Activated naive CD4-positive, alpha-beta T cell treated with anti-CD3 and anti-CD28 coated beads for 36 hours (primary cell): ENCODE results near the gene KRTAP4-11. TPM values are rescaled to one million over a fixed set of nuclear protein-coding genes. Genes with fewer than 3 reads are reported as not detected.
"Not testable (repeated sequence)": the region's sequence is repeated elsewhere in the genome, so short reads cannot be mapped to it uniquely, and the experiment has no call there.

Experiments used
- CTCF ChIA-PET: fragments of 350-600 bp; sonication (Branson Sonifier 250); formaldehyde crosslinking; loops from one replicate; lab custom pipeline; 2021; ENCODE audit warnings: antibody characterized with exemption; lab: Charles Lee
- DNase-seq: peaks from one replicate; pipeline ENCODE4 v3.0.0-alpha.2; 2020
- H3K27ac Mint-ChIP-seq: one replicate; pipeline ENCODE4 v1.8.0; 2021; ENCODE audit warnings: mild to moderate bottlenecking, mixed read lengths
- H3K27me3 Mint-ChIP-seq: one replicate; pipeline ENCODE4 v1.8.0; 2021; ENCODE audit warnings: low read depth, mixed read lengths
- H3K36me3 Mint-ChIP-seq: one replicate; pipeline ENCODE4 v1.8.0; 2021; ENCODE audit warnings: low read depth, mixed read lengths
- H3K4me1 Mint-ChIP-seq: one replicate; pipeline ENCODE4 v1.8.0; 2021; ENCODE audit warnings: low read depth, mixed read lengths
- H3K4me3 Mint-ChIP-seq: one replicate; pipeline ENCODE4 v1.8.0; 2021; ENCODE audit warnings: mild to moderate bottlenecking, moderate library complexity, mixed read lengths
- H3K9me3 Mint-ChIP-seq: one replicate; pipeline ENCODE4 v1.8.0; 2021; ENCODE audit warnings: mixed read lengths
- intact Hi-C: fragments of 100-400 bp; cut with micrococcal nuclease; formaldehyde crosslinking; loops from one replicate; pipeline ENCODE4 v1.15.1; 2023
- total RNA-seq, 2 experiments: library from RNA; stranded (reverse); gene quantifications; one replicate each; pipeline ENCODE4 v1.2.3, GENCODE V29; 2021

The KRTAP4-11 gene
- total RNA-seq, 2 experiments from 2014 or later = not detected

DNA sequence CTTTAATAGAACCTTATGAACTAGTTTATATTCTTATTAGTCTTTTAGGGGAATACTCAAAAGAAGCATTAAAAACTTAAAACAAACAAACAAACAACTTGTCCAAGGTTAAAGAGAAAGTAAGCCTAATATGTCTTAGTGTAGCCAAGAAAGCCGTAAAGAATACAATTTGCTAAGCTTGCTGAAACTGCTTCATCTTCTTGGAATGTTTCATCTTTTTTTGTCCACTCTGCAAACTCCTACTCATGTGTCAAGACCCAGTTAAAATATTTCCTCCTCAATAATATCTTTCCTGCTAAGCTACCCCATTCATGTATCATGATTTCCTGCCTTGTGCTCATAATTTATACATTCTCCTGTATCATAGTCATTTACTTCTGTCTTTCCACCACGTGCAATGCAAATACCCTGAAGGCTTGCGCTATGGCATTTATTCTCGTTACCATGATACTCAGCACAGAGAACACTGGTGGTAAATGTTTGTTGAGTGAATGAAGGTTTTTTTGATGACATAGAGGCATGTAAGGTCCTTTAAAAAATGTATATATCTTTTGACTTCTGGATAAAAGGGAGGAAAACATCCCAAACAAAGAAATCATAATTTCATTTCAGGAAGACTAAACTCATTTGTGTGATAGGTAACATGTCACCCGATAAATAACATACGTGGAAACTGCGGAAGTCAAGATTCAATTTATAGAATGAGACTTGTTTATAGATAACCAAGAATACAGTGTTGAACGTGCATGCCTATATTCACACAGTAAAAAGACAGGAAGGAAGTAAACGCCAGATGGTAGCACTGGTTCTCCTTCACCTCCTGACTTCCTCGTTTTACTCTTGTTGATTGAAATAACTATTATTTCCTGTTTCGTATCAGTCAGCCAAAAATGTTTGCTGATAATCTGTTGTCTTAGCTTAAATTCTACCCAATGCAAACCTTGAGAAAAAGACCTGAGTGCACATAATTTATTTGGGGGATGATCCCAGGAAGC, 1.8 kb upstream of the KRTAP4-11 start:
- CTCF ChIA-PET, H3K27me3 Mint-ChIP-seq, H3K36me3 Mint-ChIP-seq, H3K9me3 Mint-ChIP-seq, H3K4me3 Mint-ChIP-seq: not testable (repeated sequence)
- Mint-ChIP-seq H3K4me1 (peaks cover 40% of the 10 kb centered on the region), H3K27ac (peak overlapping the region; percentile 50)
- intact Hi-C loops = loop anchor here (10.0 kb wide), 1 partner anchor 375 kb away; no protein-coding TSS in a partner anchor
- peak; percentile 15 for DNase-seq

DNA sequence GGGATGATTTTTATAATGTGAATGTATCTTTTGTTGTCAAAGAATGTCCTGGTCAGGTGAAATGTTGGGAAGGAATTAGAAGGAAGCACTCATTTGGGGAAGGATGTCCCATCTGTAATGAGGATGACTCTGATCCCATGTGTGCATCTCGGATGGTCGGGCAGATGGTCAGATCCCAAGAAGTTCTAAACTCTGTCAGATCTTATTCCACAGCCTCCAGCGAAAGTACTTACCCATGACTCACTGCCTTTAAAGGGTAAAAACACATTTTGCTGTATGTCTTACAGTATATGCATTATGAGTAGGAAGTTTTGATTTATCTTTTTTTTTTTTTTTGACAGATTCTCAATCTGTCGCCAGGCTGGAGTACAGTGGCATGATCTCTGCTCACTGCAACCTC, 548 bp upstream of the KRTAP4-11 start:
- Mint-ChIP-seq H3K4me3 (no peak overlapping the region), H3K36me3 (no peaks in the 10 kb centered on the region), H3K4me1 (peaks cover 28% of the 10 kb centered on the region), H3K27ac (no peak overlapping the region), H3K9me3 (peaks cover 6% of the 10 kb centered on the region), H3K27me3 (no peaks in the 10 kb centered on the region)
- no peak for DNase-seq
- intact Hi-C loops = no loop called here
- CTCF ChIA-PET = no interaction called here

DNA sequence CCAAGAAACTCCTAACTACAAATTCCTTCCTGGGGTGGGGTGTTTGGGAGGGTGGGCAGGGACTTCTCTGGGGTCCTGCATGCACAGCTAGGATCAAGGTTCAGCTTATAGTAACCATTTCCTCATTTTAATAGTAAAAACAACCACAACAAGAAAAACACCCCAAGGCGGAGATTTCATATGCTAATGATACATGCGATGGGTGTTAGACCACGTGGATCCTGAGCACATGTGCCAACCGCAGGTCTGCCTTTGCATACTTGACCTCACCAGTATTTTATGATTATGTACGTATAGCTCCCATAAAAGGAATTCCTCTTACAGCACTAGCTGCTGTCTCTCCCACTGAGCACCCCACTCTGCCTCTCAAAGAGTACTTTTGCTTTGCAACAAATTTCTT, 1.9 kb downstream of the KRTAP4-11 start:
- H3K4me1 Mint-ChIP-seq = peaks cover 15% of the 10 kb centered on the region
- no peaks in the 10 kb centered on the region for H3K27me3 Mint-ChIP-seq
- CTCF ChIA-PET = no interaction called here
- H3K4me3 Mint-ChIP-seq = no peak overlapping the region
- no peaks in the 10 kb centered on the region for H3K36me3 Mint-ChIP-seq
- H3K27ac Mint-ChIP-seq = no peak overlapping the region
- H3K9me3 Mint-ChIP-seq = peaks cover 2% of the 10 kb centered on the region
- intact Hi-C loops = no loop called here
- DNase-seq = no peak

DNA sequence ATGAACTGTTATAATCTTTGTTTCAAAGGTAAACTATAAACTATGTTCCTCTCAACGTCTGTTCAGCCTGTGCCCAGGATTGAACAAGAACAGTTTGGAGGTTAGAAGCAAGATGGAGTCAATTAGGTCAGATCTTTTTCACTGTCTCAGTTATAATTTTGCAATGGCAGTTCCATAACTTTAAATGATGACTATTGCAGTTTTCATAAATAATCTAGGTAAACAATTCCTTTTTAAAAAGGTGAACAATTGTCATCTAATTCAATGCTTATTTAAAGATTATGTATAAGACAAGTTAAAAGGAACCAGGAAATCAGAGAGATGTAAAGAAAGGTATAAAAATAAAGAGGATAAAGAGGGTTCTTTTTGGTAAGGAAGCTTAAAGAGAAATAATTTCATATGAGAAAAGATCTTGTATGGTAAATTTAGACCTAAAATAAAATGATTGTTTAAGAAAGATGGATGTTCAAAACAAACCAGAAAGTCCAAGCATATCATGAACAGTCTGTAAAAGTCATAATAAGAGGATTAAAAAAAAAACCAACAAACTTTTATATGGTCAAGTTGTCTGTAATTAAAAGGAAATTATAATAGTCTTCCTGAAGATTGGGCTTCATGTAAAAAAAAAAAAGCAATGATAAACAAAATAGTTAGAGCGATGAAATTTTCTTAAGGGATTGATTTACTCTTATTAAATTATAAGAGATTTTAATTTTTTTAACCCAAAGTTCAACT, 6.9 kb downstream of the KRTAP4-11 start:
- no peak overlapping the region for H3K27ac Mint-ChIP-seq
- no peak overlapping the region for H3K4me3 Mint-ChIP-seq
- intact Hi-C loops = no loop called here
- H3K9me3 Mint-ChIP-seq = peaks cover 3% of the 10 kb centered on the region
- H3K27me3 Mint-ChIP-seq = no peaks in the 10 kb centered on the region
- no peaks in the 10 kb centered on the region for H3K36me3 Mint-ChIP-seq
- H3K4me1 Mint-ChIP-seq = peaks cover 8% of the 10 kb centered on the region
- DNase-seq = no peak
- CTCF ChIA-PET = interaction anchor here (0.6 kb wide), 2 partner anchors 24 to 211 kb away, joined by 3 read pairs; no protein-coding TSS in a partner anchor

DNA sequence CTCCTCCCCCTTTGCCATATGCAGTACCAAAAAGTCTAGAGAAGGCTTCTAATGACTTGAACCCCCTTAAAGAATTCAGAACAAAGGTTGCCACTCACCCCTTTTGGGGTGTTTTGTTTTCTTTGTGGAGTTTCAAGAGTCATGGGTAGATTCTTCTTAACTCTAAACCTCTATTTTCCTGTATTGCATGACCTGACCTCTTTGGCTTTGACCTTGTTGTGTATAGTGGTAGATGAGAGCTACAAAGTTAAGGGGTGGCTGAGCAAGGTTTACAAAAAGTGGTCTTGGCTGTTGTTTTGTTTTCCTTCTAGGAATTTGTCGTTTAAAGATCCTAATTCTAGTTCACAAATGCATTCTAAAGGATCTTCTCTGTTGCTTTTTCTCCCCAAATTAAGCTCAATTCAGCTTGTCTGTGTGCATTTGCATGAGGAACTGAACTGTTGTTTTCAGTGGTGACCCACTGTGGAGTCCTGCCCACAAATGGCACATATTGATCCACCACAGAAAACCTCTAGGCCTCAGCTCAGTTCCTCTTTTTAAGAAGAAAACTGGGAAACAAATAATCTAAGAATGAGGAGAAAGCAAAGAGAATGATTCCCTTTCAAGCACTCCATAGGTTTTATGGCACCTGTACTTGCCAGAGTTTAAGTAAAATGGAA, 9.3 kb downstream of the KRTAP4-11 start:
- CTCF ChIA-PET, intact Hi-C loops, H3K9me3 Mint-ChIP-seq: not testable (repeated sequence)

DNA sequence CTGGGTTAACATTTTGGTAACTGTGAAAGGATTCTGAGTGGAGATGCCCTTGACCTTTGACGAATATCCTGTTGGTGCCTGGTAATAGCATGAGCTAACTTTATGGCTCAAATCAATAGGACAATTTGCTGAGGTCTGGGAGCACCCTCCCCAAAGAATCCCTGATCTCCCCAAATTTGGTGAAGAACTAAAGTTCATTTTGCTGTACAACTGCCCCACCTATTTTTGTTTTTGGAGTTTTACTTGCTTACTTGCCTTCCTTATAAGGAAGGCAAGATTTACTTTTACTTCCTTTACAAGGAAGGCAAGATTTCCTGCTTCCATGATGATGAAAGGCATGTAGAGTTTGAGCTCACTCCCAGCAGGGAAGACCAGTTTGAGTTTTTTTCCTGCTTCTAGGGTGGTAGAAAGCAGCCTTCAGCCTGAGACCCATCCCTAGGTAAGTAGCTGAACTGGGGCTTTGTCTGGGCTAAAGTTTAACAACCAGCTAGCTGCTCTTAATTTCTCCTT, 10.2 kb downstream of the KRTAP4-11 start:
- no peak overlapping the region for H3K4me3 Mint-ChIP-seq
- H3K27ac Mint-ChIP-seq = no peak overlapping the region
- H3K4me1 Mint-ChIP-seq = peaks cover 8% of the 10 kb centered on the region
- no peak for DNase-seq
- intact Hi-C loops = loop anchor here (2.0 kb wide), 1 partner anchor 21 kb away; no protein-coding TSS in a partner anchor
- H3K27me3 Mint-ChIP-seq = no peaks in the 10 kb centered on the region
- CTCF ChIA-PET = no interaction called here
- peaks cover 3% of the 10 kb centered on the region for H3K9me3 Mint-ChIP-seq
- H3K36me3 Mint-ChIP-seq = no peaks in the 10 kb centered on the region

More for the DNA sequence above, 9.3 kb downstream of the KRTAP4-11 start:
- not testable (repeated sequence) for H3K27ac Mint-ChIP-seq, DNase-seq, H3K27me3 Mint-ChIP-seq, H3K4me1 Mint-ChIP-seq, H3K36me3 Mint-ChIP-seq, H3K4me3 Mint-ChIP-seq

DNA sequence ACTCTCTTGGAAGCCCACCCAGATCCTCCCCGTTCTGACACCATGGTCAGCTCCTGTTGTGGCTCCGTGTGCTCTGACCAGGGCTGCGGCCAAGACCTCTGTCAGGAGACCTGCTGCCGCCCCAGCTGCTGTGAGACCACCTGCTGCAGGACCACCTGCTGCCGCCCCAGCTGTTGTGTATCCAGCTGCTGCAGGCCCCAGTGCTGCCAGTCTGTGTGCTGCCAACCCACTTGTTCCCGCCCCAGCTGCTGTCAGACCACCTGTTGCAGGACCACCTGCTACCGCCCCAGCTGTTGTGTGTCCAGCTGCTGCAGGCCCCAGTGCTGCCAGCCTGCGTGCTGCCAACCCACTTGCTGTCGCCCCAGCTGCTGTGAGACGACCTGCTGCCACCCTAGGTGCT, 12.8 kb downstream of the KRTAP4-11 start, which contains the start of gene KRTAP4-9:
KRTAP4-9 (plus strand) TSS at position 43 of the 400 bp plus-strand sequence; CDS start at position 43, 0 bp downstream.
- H3K27ac Mint-ChIP-seq, H3K4me3 Mint-ChIP-seq, H3K27me3 Mint-ChIP-seq, H3K9me3 Mint-ChIP-seq, DNase-seq, CTCF ChIA-PET, H3K4me1 Mint-ChIP-seq, intact Hi-C loops, H3K36me3 Mint-ChIP-seq: not testable (repeated sequence)

DNA sequence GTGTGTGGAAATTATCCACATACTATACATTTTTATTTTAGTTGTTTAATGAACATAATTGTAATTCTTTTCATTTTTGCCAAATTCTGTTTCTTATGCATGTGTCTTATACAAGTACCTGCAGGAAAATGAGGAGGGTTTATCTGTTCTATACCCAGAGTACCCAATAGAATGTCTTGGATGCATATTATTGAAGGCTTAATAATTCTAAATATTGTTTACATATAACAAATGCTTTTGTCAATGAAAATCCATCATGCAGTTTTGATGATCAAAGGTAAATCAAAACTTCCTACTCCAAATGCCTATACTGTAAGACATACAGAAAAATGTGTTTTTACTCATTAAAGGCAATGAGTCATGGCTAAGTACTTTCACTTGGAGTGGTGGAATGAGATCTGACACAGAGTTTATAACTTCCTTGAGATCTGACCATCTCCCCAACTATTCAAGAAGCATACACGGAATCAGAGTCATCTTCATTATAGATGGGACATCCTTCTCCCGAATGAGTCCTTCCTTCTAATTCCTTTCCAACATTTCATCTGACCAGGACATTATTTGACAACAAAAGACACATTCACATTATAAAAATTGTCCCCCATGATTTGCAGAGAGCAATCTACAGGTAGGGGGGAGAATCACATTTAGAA, 13.7 kb downstream of the KRTAP4-11 start:
- H3K27me3 Mint-ChIP-seq, H3K36me3 Mint-ChIP-seq, H3K27ac Mint-ChIP-seq, H3K9me3 Mint-ChIP-seq, H3K4me3 Mint-ChIP-seq, DNase-seq, intact Hi-C loops: not testable (repeated sequence)
- peaks cover 16% of the 10 kb centered on the region for H3K4me1 Mint-ChIP-seq
- CTCF ChIA-PET = interaction anchor here (0.8 to 1.1 kb wide), 2 partner anchors 218 to 224 kb away, joined by 3 read pairs; no protein-coding TSS in a partner anchor

DNA sequence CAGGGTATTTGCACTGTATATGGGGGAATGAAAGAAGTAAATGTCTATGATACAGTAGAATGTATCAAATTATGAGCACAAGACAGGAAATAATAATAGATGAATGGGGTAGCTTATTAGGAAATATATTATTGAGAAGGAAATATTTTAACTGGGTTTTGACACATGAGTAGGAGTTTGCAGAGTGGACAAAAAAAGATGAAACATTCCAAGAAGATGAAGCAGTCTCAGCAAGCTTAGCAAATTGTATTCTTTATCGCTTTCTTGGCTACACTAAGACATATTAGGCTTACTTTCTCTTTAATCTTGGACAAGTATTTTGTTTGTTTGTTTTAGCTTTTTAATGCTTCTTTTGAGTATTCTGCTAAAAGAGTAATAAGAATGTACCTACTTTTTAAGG, 14.3 kb downstream of the KRTAP4-11 start:
- intact Hi-C loops = no loop called here
- H3K27me3 Mint-ChIP-seq = no peaks in the 10 kb centered on the region
- CTCF ChIA-PET = interaction anchor here (0.8 to 1.1 kb wide), 2 partner anchors 219 to 225 kb away, joined by 3 read pairs; no protein-coding TSS in a partner anchor
- DNase-seq = no peak
- no peak overlapping the region for H3K4me3 Mint-ChIP-seq
- no peaks in the 10 kb centered on the region for H3K9me3 Mint-ChIP-seq
- H3K4me1 Mint-ChIP-seq = peaks cover 16% of the 10 kb centered on the region
- H3K36me3 Mint-ChIP-seq = no peaks in the 10 kb centered on the region
- no peak overlapping the region for H3K27ac Mint-ChIP-seq

DNA sequence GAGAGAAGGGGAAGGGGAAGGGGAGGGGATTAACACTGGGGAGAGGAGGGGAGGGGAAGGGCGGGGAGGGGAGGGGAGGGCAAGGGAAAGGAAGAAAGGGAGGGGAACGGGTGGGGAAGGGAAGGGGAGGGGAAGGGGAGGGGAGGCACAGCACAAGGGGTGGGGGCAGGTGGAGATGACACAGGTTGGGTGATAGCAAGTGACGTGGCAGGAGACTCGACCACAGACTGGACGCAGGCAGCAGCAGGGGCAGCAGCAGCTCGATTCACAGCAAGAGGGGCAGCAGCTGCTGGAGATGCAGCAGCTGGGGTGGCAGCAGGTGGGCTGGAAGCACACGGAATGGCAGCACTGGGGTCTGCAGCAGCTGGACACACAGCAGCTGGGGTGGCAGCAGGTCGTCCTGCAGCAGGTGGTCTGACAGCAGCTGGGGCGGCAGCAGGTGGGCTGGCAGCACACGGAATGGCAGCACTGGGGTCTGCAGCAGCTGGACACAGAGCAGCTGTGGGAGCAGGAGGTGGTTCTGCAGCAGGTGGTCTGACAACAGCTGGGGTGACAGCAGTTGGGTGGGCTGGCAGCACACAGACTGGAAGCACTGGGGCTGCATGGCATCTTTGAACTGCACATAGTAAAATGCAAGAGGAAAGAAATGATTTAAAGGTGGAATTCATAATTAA, 16.4 kb downstream of the KRTAP4-11 start, which contains the start of gene KRTAP4-16:
KRTAP4-16 (minus strand) TSS at position 624 of the 674 bp plus-strand sequence; CDS start at position 624, 0 bp downstream.
- peaks cover 5% of the 10 kb centered on the region for H3K27me3 Mint-ChIP-seq

More for the DNA sequence above, 16.4 kb downstream of the KRTAP4-11 start, which contains the start of gene KRTAP4-16:
- H3K27ac Mint-ChIP-seq = no peak within 1 kb of the TSS
- H3K36me3 Mint-ChIP-seq = no peaks in the 10 kb centered on the region
- no peaks in the 10 kb centered on the region for H3K9me3 Mint-ChIP-seq
- H3K4me1 Mint-ChIP-seq = peaks cover 8% of the 10 kb centered on the region
- CTCF ChIA-PET = interaction anchor here (0.6 kb wide), 1 partner anchor 209 kb away, joined by 3 read pairs; no protein-coding TSS in a partner anchor
- H3K4me3 Mint-ChIP-seq = no peak within 1 kb of the TSS
- intact Hi-C loops = no loop called here
- DNase-seq = no peak
